Stimulated activated CD8-positive, alpha-beta memory T cell treated with anti-CD3 and anti-CD28 coated beads, Interleukin-2, amount 100 ng/mL, for 48 hours (primary cell): Measurements from ENCODE around the gene KIF3C.
"Not testable (repeated sequence)": the region's sequence is repeated elsewhere in the genome, so short reads cannot be mapped to it uniquely, and the experiment has no call there.

Experiments
- DNase-seq, 2 donors: peaks; one replicate each; pipeline ENCODE4 v3.0.0-alpha.2; 2020; ENCODE audit warnings: low read depth in 2 of 2

KIF3C gene

GRCh38 chr2:25982273-25982967 is at the start of gene KIF3C:
Gene KIF3C (minus strand): TSS chr2:25982497. CDS start chr2:25981917, 580 bp downstream.
- DNase-seq: peak; percentile 58 to 62

- not testable (repeated sequence) for DNase-seq
Observed at GRCh38 chr2:26028083-26028482, 45.8 kb upstream of the KIF3C start.

GRCh38 chr2:26025509-26025908 is 43.2 kb upstream of the KIF3C start:
- no peak for DNase-seq

- no peak for DNase-seq
Observed at GRCh38 chr2:26024260-26024659, 42.0 kb upstream of the KIF3C start.

- DNase-seq: no peak
Observed at GRCh38 chr2:26020231-26020640, 37.9 kb upstream of the KIF3C start.

GRCh38 chr2:26018184-26019055 is 36.1 kb upstream of the KIF3C start:
- DNase-seq: peak; percentile 12 to 29

- DNase-seq: no peak
Observed at GRCh38 chr2:26017464-26018183, 35.3 kb upstream of the KIF3C start.

- DNase-seq: not testable (repeated sequence)
Observed at GRCh38 chr2:26016706-26017045, 34.4 kb upstream of the KIF3C start.

- no peak for DNase-seq
Observed at GRCh38 chr2:26016012-26016705, 33.9 kb upstream of the KIF3C start.

GRCh38 chr2:26013668-26014067 is 31.4 kb upstream of the KIF3C start:
- no peak for DNase-seq

- DNase-seq: no peak
Observed at GRCh38 chr2:26011990-26012856, 29.9 kb upstream of the KIF3C start.

GRCh38 chr2:26011609-26011989 is 29.3 kb upstream of the KIF3C start:
- no peak for DNase-seq

- DNase-seq: no peak
Observed at GRCh38 chr2:26010943-26011342, 28.6 kb upstream of the KIF3C start.

- no peak for DNase-seq
Observed at GRCh38 chr2:26009567-26009963, 27.3 kb upstream of the KIF3C start.

GRCh38 chr2:26008851-26009566 is 26.7 kb upstream of the KIF3C start:
- no peak for DNase-seq

GRCh38 chr2:26008095-26008494 is 25.8 kb upstream of the KIF3C start:
- no peak for DNase-seq

GRCh38 chr2:26002632-26003310 is 20.5 kb upstream of the KIF3C start:
- DNase-seq: no peak

- DNase-seq: no peak
Observed at GRCh38 chr2:26001743-26002351, 19.6 kb upstream of the KIF3C start.

GRCh38 chr2:26000561-26001082 is 18.3 kb upstream of the KIF3C start:
- DNase-seq: no peak
